ENCODE data around the gene LIAS. TPM values are rescaled to one million over a fixed set of nuclear protein-coding genes. Genes with fewer than 3 reads are reported as not detected.
"Not testable (repeated sequence)": the region's sequence is repeated elsewhere in the genome, so short reads cannot be mapped to it uniquely, and the experiment has no call there.

The LIAS gene
- polyA plus RNA-seq, 1 donor (not counting 4 experiments of a cell fraction or from before 2014, with no cell fraction given), result 20.6 TPM

- Histone ChIP-seq H3K27me3 (ENCODE audit: control insufficient read depth, extremely low read depth, insufficient read depth, low read length) (no peaks in the 10 kb centered on the region), H3K9me3 (ENCODE audit: control insufficient read depth, low read depth, low read length) (no peaks in the 10 kb centered on the region), H3K4me2 (ENCODE audit: control insufficient read depth, extremely low read depth, insufficient read depth, low read depth, low read length) (peak overlapping the region; percentile 92), H3K36me3 (ENCODE audit: control insufficient read depth in 2 of 2, extremely low read depth in 1 of 2, insufficient read depth in 2 of 2, low read length in 2 of 2) (peaks cover 32 to 69% of the 10 kb centered on the region in 2 experiments), H3K79me2 (ENCODE audit: control insufficient read depth, insufficient read depth, low read length) (peaks cover 41% of the 10 kb centered on the region), H3K27ac (ENCODE audit: control insufficient read depth, insufficient read depth, low read length) (no peak overlapping the region), H3K9me1 (ENCODE audit: control insufficient read depth, extremely low read depth, insufficient read depth, low read length) (no peaks in the 10 kb centered on the region), H3K4me3 (ENCODE audit: control insufficient read depth in 2 of 3, extremely low read depth in 1 of 3, insufficient read depth in 2 of 3, low read depth in 1 of 3, low read length in 3 of 3) (no peak overlapping the region), H3K9ac (ENCODE audit: control insufficient read depth, extremely low read depth, insufficient read depth, low read length) (no peak overlapping the region), H3K4me1 (ENCODE audit: control insufficient read depth, extremely low read depth, insufficient read depth, low read length) (peaks cover 22% of the 10 kb centered on the region), H4K20me1 (ENCODE audit: control insufficient read depth, extremely low read depth, insufficient read depth, low read length) (peaks cover 35% of the 10 kb centered on the region), H2AFZ (ENCODE audit: control insufficient read depth, low read length) (no peak overlapping the region)
- FAIRE-seq, result no peak
- TF ChIP-seq CTCF (optimal IDR thresholded peaks at IDR 0.05 in 1 of 3, IDR thresholded peaks at IDR 0.05 in 1 of 3, conservative IDR thresholded peaks at IDR 0.05 in 1 of 3; ENCODE audit: extremely low read depth in 1 of 3, insufficient read depth in 2 of 3, low read length in 3 of 3) (no peak), EZH2 (IDR thresholded peaks at IDR 0.05; ENCODE audit: low read length) (no peak)
- no peak for DNase-seq (ENCODE audit: low read depth, low spot score)
- dilution Hi-C loops (cut with MboI; ENCODE audit: extremely low pct_ligation_motif_present, low sequenced_read_pairs), result no loop called here
These were observed 3.4 kb upstream of the LIAS start for GRCh38 chr4:39455486-39455885.

GRCh38 chr4:39456946-39457763, 1.7 kb upstream of the LIAS start:
- Histone ChIP-seq H3K9ac (ENCODE audit: control insufficient read depth, extremely low read depth, insufficient read depth, low read length) (peak overlapping the region; percentile 99), H3K9me1 (ENCODE audit: control insufficient read depth, extremely low read depth, insufficient read depth, low read length) (no peaks in the 10 kb centered on the region), H3K36me3 (ENCODE audit: control insufficient read depth in 2 of 2, extremely low read depth in 1 of 2, insufficient read depth in 2 of 2, low read length in 2 of 2) (peaks cover 26 to 66% of the 10 kb centered on the region in 2 experiments), H3K4me1 (ENCODE audit: control insufficient read depth, extremely low read depth, insufficient read depth, low read length) (peaks cover 26% of the 10 kb centered on the region), H3K27me3 (ENCODE audit: control insufficient read depth, extremely low read depth, insufficient read depth, low read length) (no peaks in the 10 kb centered on the region), H4K20me1 (ENCODE audit: control insufficient read depth, extremely low read depth, insufficient read depth, low read length) (peaks cover 27% of the 10 kb centered on the region), H3K79me2 (ENCODE audit: control insufficient read depth, insufficient read depth, low read length) (peaks cover 52% of the 10 kb centered on the region), H3K9me3 (ENCODE audit: control insufficient read depth, low read depth, low read length) (no peaks in the 10 kb centered on the region), H3K27ac (ENCODE audit: control insufficient read depth, insufficient read depth, low read length) (peak overlapping the region; percentile 94), H3K4me2 (ENCODE audit: control insufficient read depth, extremely low read depth, insufficient read depth, low read depth, low read length) (peak overlapping the region; percentile 92), H2AFZ (ENCODE audit: control insufficient read depth, low read length) (no peak overlapping the region), H3K4me3 (ENCODE audit: control insufficient read depth in 2 of 3, extremely low read depth in 1 of 3, insufficient read depth in 2 of 3, low read depth in 1 of 3, low read length in 3 of 3) (peak overlapping the region; percentile 67 to 100 (median 90))
- no peak for FAIRE-seq
- no peak for TF ChIP-seq EZH2 (IDR thresholded peaks at IDR 0.05; ENCODE audit: low read length)
- TF ChIP-seq CTCF (optimal IDR thresholded peaks at IDR 0.05 in 1 of 3, IDR thresholded peaks at IDR 0.05 in 1 of 3, conservative IDR thresholded peaks at IDR 0.05 in 1 of 3; ENCODE audit: extremely low read depth in 1 of 3, insufficient read depth in 2 of 3, low read length in 3 of 3), result no peak
- dilution Hi-C loops (cut with MboI; ENCODE audit: extremely low pct_ligation_motif_present, low sequenced_read_pairs), result no loop called here
- no peak for DNase-seq (ENCODE audit: low read depth, low spot score)

DNA sequence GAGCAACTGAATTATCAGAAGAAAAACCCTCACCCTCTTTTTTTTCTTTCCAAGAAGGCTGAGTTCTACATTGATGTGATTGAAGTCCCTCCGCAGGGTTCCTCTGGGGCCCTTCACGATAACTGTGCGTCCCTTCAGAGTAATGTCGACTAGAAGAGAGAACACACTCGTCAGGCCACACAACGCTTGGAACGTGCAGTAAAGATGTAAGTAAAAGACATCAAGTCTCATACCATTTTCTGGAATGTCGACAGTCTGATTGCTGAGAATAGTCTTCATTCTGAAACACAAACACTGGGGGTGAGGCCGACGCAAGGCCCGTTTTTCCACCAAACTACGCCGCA, 723 bp upstream of the LIAS start:
- H3K9me3 ChIP-seq (ENCODE audit: control insufficient read depth, low read depth, low read length); DNase-seq (ENCODE audit: low read depth, low spot score); FAIRE-seq; H3K9me1 ChIP-seq (ENCODE audit: control insufficient read depth, extremely low read depth, insufficient read depth, low read length); dilution Hi-C loops (cut with MboI; ENCODE audit: extremely low pct_ligation_motif_present, low sequenced_read_pairs); H3K27me3 ChIP-seq (ENCODE audit: control insufficient read depth, extremely low read depth, insufficient read depth, low read length): not testable (repeated sequence)
- H3K27ac ChIP-seq (ENCODE audit: control insufficient read depth, insufficient read depth, low read length), result peak overlapping the region; percentile 94
- peaks cover 52% of the 10 kb centered on the region for H3K79me2 ChIP-seq (ENCODE audit: control insufficient read depth, insufficient read depth, low read length)
- H3K4me2 ChIP-seq (ENCODE audit: control insufficient read depth, extremely low read depth, insufficient read depth, low read depth, low read length), result peak overlapping the region; percentile 92
- peaks cover 19 to 56% of the 10 kb centered on the region in 2 experiments for H3K36me3 ChIP-seq (ENCODE audit: control insufficient read depth in 2 of 2, extremely low read depth in 1 of 2, insufficient read depth in 2 of 2, low read length in 2 of 2)
- peak overlapping the region; percentile 99 for H3K9ac ChIP-seq (ENCODE audit: control insufficient read depth, extremely low read depth, insufficient read depth, low read length)
- peaks cover 18% of the 10 kb centered on the region for H4K20me1 ChIP-seq (ENCODE audit: control insufficient read depth, extremely low read depth, insufficient read depth, low read length)
- H2AFZ ChIP-seq (ENCODE audit: control insufficient read depth, low read length), result peak overlapping the region; percentile 79
- H3K4me1 ChIP-seq (ENCODE audit: control insufficient read depth, extremely low read depth, insufficient read depth, low read length), result peaks cover 26% of the 10 kb centered on the region
- H3K4me3 ChIP-seq (ENCODE audit: control insufficient read depth in 2 of 3, extremely low read depth in 1 of 3, insufficient read depth in 2 of 3, low read depth in 1 of 3, low read length in 3 of 3), result peak overlapping the region; percentile 67 to 100 (median 90)
